ENCODE data around the gene STX3.

STX3 gene

GRCh38 chr11:59756845-59757244, 1.7 kb downstream of the STX3 start:
- DNase-seq (ENCODE audit: low read depth), result peak; percentile 33
- no peak overlapping the region for H3K4me3 ChIP-seq (ENCODE audit: control insufficient read depth, low read depth, low read length)

GRCh38 chr11:59758401-59759037, 3.3 kb downstream of the STX3 start:
- no peak overlapping the region for H3K4me3 ChIP-seq (ENCODE audit: control insufficient read depth, low read depth, low read length)
- no peak for DNase-seq (ENCODE audit: low read depth)
- TF ChIP-seq, protein P1, sequence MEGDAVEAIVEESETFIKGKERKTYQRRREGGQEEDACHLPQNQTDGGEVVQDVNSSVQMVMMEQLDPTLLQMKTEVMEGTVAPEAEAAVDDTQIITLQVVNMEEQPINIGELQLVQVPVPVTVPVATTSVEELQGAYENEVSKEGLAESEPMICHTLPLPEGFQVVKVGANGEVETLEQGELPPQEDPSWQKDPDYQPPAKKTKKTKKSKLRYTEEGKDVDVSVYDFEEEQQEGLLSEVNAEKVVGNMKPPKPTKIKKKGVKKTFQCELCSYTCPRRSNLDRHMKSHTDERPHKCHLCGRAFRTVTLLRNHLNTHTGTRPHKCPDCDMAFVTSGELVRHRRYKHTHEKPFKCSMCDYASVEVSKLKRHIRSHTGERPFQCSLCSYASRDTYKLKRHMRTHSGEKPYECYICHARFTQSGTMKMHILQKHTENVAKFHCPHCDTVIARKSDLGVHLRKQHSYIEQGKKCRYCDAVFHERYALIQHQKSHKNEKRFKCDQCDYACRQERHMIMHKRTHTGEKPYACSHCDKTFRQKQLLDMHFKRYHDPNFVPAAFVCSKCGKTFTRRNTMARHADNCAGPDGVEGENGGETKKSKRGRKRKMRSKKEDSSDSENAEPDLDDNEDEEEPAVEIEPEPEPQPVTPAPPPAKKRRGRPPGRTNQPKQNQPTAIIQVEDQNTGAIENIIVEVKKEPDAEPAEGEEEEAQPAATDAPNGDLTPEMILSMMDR (conservative IDR thresholded peaks at IDR 0.05; ENCODE audit: control insufficient read depth, insufficient read depth, low read depth, low read length), result no peak

More at GRCh38 chr11:59756845-59757244, 1.7 kb downstream of the STX3 start:
- TF ChIP-seq, protein P1 (conservative IDR thresholded peaks at IDR 0.05; ENCODE audit: control insufficient read depth, insufficient read depth, low read depth, low read length), result no peak

DNA sequence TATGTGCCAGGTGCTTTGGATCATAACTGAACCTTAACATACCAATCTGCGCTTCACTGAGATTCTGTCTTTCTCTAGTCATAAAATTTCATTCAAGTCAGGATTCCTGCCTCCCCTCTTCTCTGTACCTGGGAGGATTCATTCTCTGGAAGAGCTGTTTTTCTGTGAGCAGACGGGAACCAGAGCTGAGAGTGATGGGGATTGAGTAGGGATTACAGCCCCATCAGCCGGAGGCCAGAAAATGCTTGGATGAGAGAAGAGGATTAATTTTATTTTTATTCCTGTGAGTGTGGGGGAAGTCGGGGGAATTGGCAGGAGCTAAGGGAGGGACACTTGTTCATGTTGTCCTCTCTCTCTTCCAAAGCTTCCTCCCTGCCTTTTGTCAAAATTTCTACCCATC, 4.7 kb downstream of the STX3 start:
- TF ChIP-seq, protein P1 (conservative IDR thresholded peaks at IDR 0.05; ENCODE audit: control insufficient read depth, insufficient read depth, low read depth, low read length), result no peak
- no peak for DNase-seq (ENCODE audit: low read depth)
- H3K4me3 ChIP-seq (ENCODE audit: control insufficient read depth, low read depth, low read length), result no peak overlapping the region

- TF ChIP-seq, protein P1 (conservative IDR thresholded peaks at IDR 0.05; ENCODE audit: control insufficient read depth, insufficient read depth, low read depth, low read length), result no peak
- no peak for DNase-seq (ENCODE audit: low read depth)
- no peak overlapping the region for H3K4me3 ChIP-seq (ENCODE audit: control insufficient read depth, low read depth, low read length)
Measured at GRCh38 chr11:59760771-59761170, 5.6 kb downstream of the STX3 start.

- TF ChIP-seq, protein P1 (conservative IDR thresholded peaks at IDR 0.05; ENCODE audit: control insufficient read depth, insufficient read depth, low read depth, low read length), result no peak
- DNase-seq (ENCODE audit: low read depth), result no peak
- H3K4me3 ChIP-seq (ENCODE audit: control insufficient read depth, low read depth, low read length), result no peak overlapping the region
Measured at GRCh38 chr11:59761993-59762392, 6.8 kb downstream of the STX3 start.

GRCh38 chr11:59765068-59765735, 10.0 kb downstream of the STX3 start:
- DNase-seq (ENCODE audit: low read depth), result no peak
- no peak overlapping the region for H3K4me3 ChIP-seq (ENCODE audit: control insufficient read depth, low read depth, low read length)
- TF ChIP-seq, protein P1 (conservative IDR thresholded peaks at IDR 0.05; ENCODE audit: control insufficient read depth, insufficient read depth, low read depth, low read length), result no peak
